ENCODE results near the gene DPYSL3. TPM values are rescaled to one million over a fixed set of nuclear protein-coding genes. Genes with fewer than 3 reads are reported as not detected.

The DPYSL3 gene
- total RNA-seq, 4 donors from 2014 or later, result 121 to 213 (median 168) TPM

DNA sequence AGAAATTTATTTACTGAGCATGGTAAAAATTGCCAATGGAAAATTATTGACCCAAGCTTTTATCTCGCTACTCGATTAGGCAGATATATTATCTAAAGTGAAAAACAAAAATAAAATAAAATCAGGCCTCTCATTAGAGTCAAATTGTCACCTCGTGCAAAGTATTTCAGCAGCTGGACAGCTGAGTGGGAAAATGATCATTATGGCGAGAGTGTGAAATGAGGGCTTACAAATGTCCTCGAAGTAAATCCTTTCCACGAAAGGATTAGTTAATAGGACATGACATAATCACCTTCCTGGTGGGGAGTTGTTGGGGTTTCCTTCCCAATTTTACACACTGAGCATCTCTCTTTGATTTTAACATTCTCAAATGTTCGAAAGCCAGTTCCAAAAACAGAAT, 5.4 kb upstream of the DPYSL3 start:
- H3K4me1 ChIP-seq, result no peaks in the 10 kb centered on the region
- no peaks in the 10 kb centered on the region for H3K27me3 ChIP-seq
- no peak overlapping the region for H3K4me3 ChIP-seq
- DNase-seq, result no peak
- TF ChIP-seq, protein P1, sequence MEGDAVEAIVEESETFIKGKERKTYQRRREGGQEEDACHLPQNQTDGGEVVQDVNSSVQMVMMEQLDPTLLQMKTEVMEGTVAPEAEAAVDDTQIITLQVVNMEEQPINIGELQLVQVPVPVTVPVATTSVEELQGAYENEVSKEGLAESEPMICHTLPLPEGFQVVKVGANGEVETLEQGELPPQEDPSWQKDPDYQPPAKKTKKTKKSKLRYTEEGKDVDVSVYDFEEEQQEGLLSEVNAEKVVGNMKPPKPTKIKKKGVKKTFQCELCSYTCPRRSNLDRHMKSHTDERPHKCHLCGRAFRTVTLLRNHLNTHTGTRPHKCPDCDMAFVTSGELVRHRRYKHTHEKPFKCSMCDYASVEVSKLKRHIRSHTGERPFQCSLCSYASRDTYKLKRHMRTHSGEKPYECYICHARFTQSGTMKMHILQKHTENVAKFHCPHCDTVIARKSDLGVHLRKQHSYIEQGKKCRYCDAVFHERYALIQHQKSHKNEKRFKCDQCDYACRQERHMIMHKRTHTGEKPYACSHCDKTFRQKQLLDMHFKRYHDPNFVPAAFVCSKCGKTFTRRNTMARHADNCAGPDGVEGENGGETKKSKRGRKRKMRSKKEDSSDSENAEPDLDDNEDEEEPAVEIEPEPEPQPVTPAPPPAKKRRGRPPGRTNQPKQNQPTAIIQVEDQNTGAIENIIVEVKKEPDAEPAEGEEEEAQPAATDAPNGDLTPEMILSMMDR (IDR thresholded peaks at IDR 0.05), result no peak
- no peak for TF ChIP-seq POLR2A (IDR thresholded peaks at IDR 0.05)
- intact Hi-C loops (cut with DNase I; ENCODE audit: low total_unique reads), result no loop called here
- H3K36me3 ChIP-seq, result no peaks in the 10 kb centered on the region
- H3K27ac ChIP-seq, result no peak overlapping the region
- H3K9me3 ChIP-seq, result no peaks in the 10 kb centered on the region

DNA sequence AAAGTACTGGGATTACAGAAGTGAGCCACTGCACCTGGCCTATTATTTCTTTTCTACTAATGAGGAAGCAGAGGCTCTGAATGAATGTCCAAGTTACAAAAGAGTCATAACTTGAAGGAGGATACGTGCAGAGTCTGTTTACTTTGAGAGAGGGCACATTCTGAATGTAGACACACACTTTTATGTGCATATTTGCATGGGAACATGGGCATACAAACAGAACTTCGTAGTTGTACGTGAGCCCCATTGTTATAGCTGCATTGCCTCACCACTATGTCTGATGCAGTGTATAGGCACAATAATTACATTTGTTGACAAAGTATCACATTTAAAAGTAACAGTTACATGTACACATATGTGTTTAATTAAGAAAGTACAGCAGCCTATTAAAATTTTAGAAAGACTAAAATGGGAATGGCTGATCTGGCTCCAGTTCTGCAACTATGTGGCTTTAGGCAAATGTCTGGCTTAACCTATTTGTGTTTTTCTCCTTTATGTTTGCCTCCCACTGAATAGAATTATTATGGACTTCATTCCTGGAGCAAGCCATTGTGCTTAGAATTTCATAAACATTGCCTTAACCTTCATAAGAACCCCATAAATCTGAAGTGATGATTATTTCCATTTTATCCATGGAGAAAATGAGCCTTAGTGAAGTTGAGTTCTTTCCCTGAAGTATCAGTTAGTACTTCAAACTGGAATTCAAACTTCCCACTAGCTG, 3.0 kb upstream of the DPYSL3 start:
- Histone ChIP-seq H3K9me3 (no peaks in the 10 kb centered on the region), H3K27ac (no peak overlapping the region), H3K4me3 (no peak overlapping the region), H3K4me1 (no peaks in the 10 kb centered on the region), H3K27me3 (no peaks in the 10 kb centered on the region), H3K36me3 (no peaks in the 10 kb centered on the region)
- TF ChIP-seq, protein P1 (IDR thresholded peaks at IDR 0.05), result no peak
- TF ChIP-seq POLR2A (IDR thresholded peaks at IDR 0.05), result no peak
- no peak for DNase-seq
- intact Hi-C loops (cut with DNase I; ENCODE audit: low total_unique reads), result no loop called here

DNA sequence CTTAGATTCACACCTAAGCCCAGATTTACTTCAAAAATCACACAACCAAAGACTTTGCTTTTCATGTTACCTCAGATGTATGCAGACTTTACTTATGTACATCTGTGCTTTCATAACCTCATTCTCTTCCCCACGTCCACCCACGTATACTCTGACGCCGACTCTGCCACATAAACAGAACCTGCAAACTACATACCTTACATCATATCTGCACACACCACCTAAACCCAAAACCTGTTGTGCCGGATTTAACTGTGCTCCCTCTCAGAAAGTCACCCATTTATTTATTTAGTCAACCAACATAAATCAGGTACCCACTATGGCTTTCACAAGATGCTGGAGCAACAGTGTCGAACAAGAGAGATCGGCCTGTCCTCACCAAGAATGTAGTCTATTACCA, 1.0 kb upstream of the DPYSL3 start:
- Histone ChIP-seq H3K36me3 (no peaks in the 10 kb centered on the region), H3K9me3 (no peaks in the 10 kb centered on the region), H3K4me3 (no peak overlapping the region), H3K27ac (peak overlapping the region in 1 of 2 donors; percentile 93), H3K4me1 (no peaks in the 10 kb centered on the region), H3K27me3 (no peaks in the 10 kb centered on the region)
- intact Hi-C loops (cut with DNase I; ENCODE audit: low total_unique reads), result no loop called here
- TF ChIP-seq POLR2A (IDR thresholded peaks at IDR 0.05), result no peak
- TF ChIP-seq, protein P1 (IDR thresholded peaks at IDR 0.05), result no peak
- no peak for DNase-seq

DNA sequence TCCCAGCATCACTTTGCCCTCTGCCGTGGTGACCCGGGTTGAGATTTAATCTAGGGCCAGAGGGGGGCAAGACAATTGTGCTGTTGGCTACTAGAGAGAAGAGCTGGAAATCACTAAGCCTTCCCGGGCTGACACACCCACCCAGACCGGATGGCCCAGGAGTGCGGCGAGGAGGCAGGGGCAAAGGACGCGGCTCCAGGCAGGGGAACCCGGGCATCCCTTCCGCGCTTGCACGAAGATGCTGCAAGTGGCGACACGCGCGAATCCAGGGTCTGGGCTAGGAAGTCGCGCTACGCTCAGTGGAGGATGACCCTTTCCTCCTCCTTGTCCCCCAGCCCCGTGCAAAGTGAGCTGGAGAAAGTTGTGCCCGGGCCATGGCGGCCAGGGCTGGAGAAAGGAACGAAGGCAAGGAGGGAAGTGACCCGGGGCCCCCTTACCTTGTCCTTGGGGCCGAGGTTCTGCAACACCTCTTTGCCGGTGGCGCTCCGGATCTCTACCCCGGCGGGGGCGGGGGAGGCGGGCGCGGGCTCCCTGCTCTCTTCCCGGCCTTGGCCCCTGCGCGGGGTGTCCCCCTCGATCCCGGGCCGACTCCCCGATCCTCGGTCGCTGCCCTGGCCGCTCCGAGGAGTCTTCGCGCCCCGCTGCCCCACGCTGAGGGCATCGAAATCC, 693 bp downstream of the DPYSL3 start:
- no peaks in the 10 kb centered on the region for H3K9me3 ChIP-seq
- H3K27me3 ChIP-seq, result no peaks in the 10 kb centered on the region
- H3K36me3 ChIP-seq, result no peaks in the 10 kb centered on the region
- TF ChIP-seq, protein P1 (IDR thresholded peaks at IDR 0.05), result no peak
- no peak for TF ChIP-seq POLR2A (IDR thresholded peaks at IDR 0.05)
- H3K27ac ChIP-seq, result peak overlapping the region; percentile 91 to 93
- peak overlapping the region; percentile 65 to 82 for H3K4me3 ChIP-seq
- H3K4me1 ChIP-seq, result peaks cover 0 to 1% of the 10 kb centered on the region in 2 donors
- intact Hi-C loops (cut with DNase I; ENCODE audit: low total_unique reads), result loop anchor here (10.0 kb wide), 1 partner anchor 54 kb away; no protein-coding TSS in a partner anchor
- peak; percentile 39 to 44 for DNase-seq

DNA sequence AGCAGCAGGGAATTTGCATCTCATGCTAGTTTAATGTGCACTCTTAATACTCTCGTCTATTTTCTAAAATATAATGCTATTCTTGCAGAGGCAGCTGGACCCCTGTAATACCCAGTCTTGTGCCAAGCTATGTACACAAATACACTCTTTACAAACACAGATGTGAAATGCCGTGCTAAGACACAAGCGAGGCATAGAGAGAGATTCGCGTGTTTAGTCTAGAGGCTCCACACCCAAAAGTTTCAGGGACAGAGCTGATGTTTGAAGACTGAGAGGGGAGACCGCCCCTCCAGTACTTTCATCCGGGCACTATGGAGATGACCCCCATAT, 1.2 kb downstream of the DPYSL3 start:
- no peak for DNase-seq
- Histone ChIP-seq H3K27ac (peak overlapping the region; percentile 91 to 93), H3K4me3 (peak overlapping the region; percentile 65 to 82), H3K36me3 (no peaks in the 10 kb centered on the region), H3K4me1 (peaks cover 0 to 6% of the 10 kb centered on the region in 2 donors), H3K27me3 (no peaks in the 10 kb centered on the region), H3K9me3 (no peaks in the 10 kb centered on the region)
- intact Hi-C loops (cut with DNase I; ENCODE audit: low total_unique reads), result loop anchor here (10.0 kb wide), 1 partner anchor 54 kb away; no protein-coding TSS in a partner anchor
- no peak for TF ChIP-seq POLR2A (IDR thresholded peaks at IDR 0.05)
